BJ (cell line): ENCODE results near the gene SEC14L2. TPM values are rescaled to one million over a fixed set of nuclear protein-coding genes. Genes with fewer than 3 reads are reported as not detected.
"Not testable (repeated sequence)": the region's sequence is repeated elsewhere in the genome, so short reads cannot be mapped to it uniquely, and the experiment has no call there.

Experiments used
- CTCF ChIA-PET: fragments of 350-600 bp; formaldehyde crosslinking; extraction: SDS; loops from one replicate; lab custom pipeline; 2021; ENCODE audit warnings: antibody characterized with exemption, inconsistent platforms; lab: Yijun Ruan, JAX
- POLR2A ChIA-PET: fragments of 300-600 bp; sonication (Branson Sonifier 250); formaldehyde crosslinking; extraction: SDS; loops from one replicate; lab custom pipeline; 2021; ENCODE audit warnings: antibody characterized with exemption; lab: Charles Lee
- DNase-seq: peaks from one replicate; pipeline ENCODE4 v3.0.0-alpha.2; 2011; ENCODE audit warnings: low read depth
- H3K27me3 ChIP-seq: 2 replicates; pipeline ENCODE4 v1.6.0; 2011; ENCODE audit warnings: low read length; ENCODE audit not compliant: control insufficient read depth, insufficient read depth
- H3K36me3 ChIP-seq: 2 replicates; pipeline ENCODE4 v1.5.1; 2011; ENCODE audit warnings: low read length; ENCODE audit not compliant: control insufficient read depth, insufficient read depth
- H3K4me3 ChIP-seq: 2 replicates; pipeline ENCODE4 v1.5.1; 2011; ENCODE audit warnings: low read depth, mild to moderate bottlenecking, control low read depth, low read length
- CTCF ChIP-seq: IDR thresholded peaks from 2 replicates; pipeline ENCODE4 v1.5.1; 2011; ENCODE audit warnings: low read depth, mild to moderate bottlenecking, control low read depth, inconsistent platforms, low read length, moderate library complexity; ENCODE audit not compliant: insufficient read depth
- polyA plus RNA-seq: library from polyadenylated mRNA; depleted of rRNA; stranded (reverse); fragments of >200 nt; gene quantifications from 2 replicates; pipeline ENCODE4 v1.2.3, GENCODE V29; 2011

The SEC14L2 gene
- polyA plus RNA-seq, 1 experiment: 20.1 TPM

GRCh38 chr22:30398685-30399680 is 2.2 kb downstream of the SEC14L2 start:
- Histone ChIP-seq H3K4me3 (peak overlapping the region; percentile 9; the same call in 1 of the 2 replicates), H3K27me3 (no peaks in the 10 kb centered on the region), H3K36me3 (peaks cover 2% of the 10 kb centered on the region; the same call in 1 of the 2 replicates)
- no peak for TF ChIP-seq CTCF
- POLR2A ChIA-PET: interaction anchor here (0.6 to 0.7 kb wide), 2 partner anchors 10 to 25 kb away, joined by 4 read pairs; no protein-coding TSS in a partner anchor
- CTCF ChIA-PET: interaction anchor here (0.7 to 2.6 kb wide), 4 partner anchors 12 to 135 kb away, joined by 3 to 11 read pairs (median 7); partner anchors contain the start of gene RNF215
- no peak for DNase-seq

- Histone ChIP-seq H3K36me3 (peaks cover 2% of the 10 kb centered on the region; the same call in 1 of the 2 replicates), H3K27me3 (no peaks in the 10 kb centered on the region), H3K4me3 (no peak overlapping the region)
- ChIA-PET POLR2A (interaction anchor here (0.7 kb wide), 1 partner anchor 9 kb away, joined by 4 read pairs; no protein-coding TSS in a partner anchor), CTCF (interaction anchor here (0.6 kb wide), 1 partner anchor 144 kb away, joined by 4 read pairs; no protein-coding TSS in a partner anchor)
- no peak for DNase-seq
- no peak for TF ChIP-seq CTCF
Measured at GRCh38 chr22:30399718-30400117, 2.9 kb downstream of the SEC14L2 start.

GRCh38 chr22:30400159-30400558 is 3.3 kb downstream of the SEC14L2 start:
- Histone ChIP-seq H3K4me3 (no peak overlapping the region), H3K27me3 (no peaks in the 10 kb centered on the region), H3K36me3 (peaks cover 2% of the 10 kb centered on the region; the same call in 1 of the 2 replicates)
- no peak for DNase-seq
- no peak for TF ChIP-seq CTCF
- ChIA-PET POLR2A (no interaction called here), CTCF (interaction anchor here (0.6 to 1.5 kb wide), 2 partner anchors 86 to 145 kb away, joined by 3 to 4 read pairs; no protein-coding TSS in a partner anchor)

- CTCF ChIA-PET: interaction anchor here (1.5 to 1.6 kb wide), 2 partner anchors 19 to 85 kb away, joined by 3 to 4 read pairs; no protein-coding TSS in a partner anchor
- DNase-seq, H3K36me3 ChIP-seq, POLR2A ChIA-PET, H3K4me3 ChIP-seq, H3K27me3 ChIP-seq: not testable (repeated sequence)
Measured at GRCh38 chr22:30401024-30401423, 4.2 kb downstream of the SEC14L2 start.

- no peak for DNase-seq
- POLR2A ChIA-PET: interaction anchor here (1.0 kb wide), 1 partner anchor 232 kb away, joined by 7 read pairs; no protein-coding TSS in a partner anchor
Measured at GRCh38 chr22:30402028-30402765, 5.4 kb downstream of the SEC14L2 start.

GRCh38 chr22:30402766-30403104 is 5.9 kb downstream of the SEC14L2 start:
- CTCF ChIA-PET: interaction anchor here (1.2 to 1.6 kb wide), 6 partner anchors 8 to 295 kb away, joined by 3 to 4 read pairs (median 4); no protein-coding TSS in a partner anchor
- POLR2A ChIA-PET: interaction anchor here (1.0 kb wide), 1 partner anchor 232 kb away, joined by 7 read pairs; no protein-coding TSS in a partner anchor
- H3K4me3 ChIP-seq, DNase-seq, H3K27me3 ChIP-seq: not testable (repeated sequence)
- H3K36me3 ChIP-seq: peaks cover 12% of the 10 kb centered on the region

More at GRCh38 chr22:30402028-30402765, 5.4 kb downstream of the SEC14L2 start:
- Histone ChIP-seq H3K4me3 (no peak overlapping the region), H3K27me3 (no peaks in the 10 kb centered on the region), H3K36me3 (peaks cover 10% of the 10 kb centered on the region)
- no peak for TF ChIP-seq CTCF
- CTCF ChIA-PET: interaction anchor here (0.8 to 1.6 kb wide), 7 partner anchors 8 to 294 kb away, joined by 3 to 4 read pairs (median 4); no protein-coding TSS in a partner anchor
